Thyroid gland (tissue), 4 donors: ENCODE data around the gene AKAP6. TPM values are rescaled to one million over a fixed set of nuclear protein-coding genes. Genes with fewer than 3 reads are reported as not detected.

ENCODE experiments used
- DNase-seq, 2 donors: peaks; one replicate each; pipeline ENCODE4 v3.0.0-alpha.2; 2019
- H3K27ac ChIP-seq, 3 donors: fragments of 200-600 bp; sonication (generic); 1 replicate in 2 of 3; 2 replicates in 1 of 3; pipeline ENCODE4 v1.5.1; 2016 to 2019; ENCODE audit warnings: mild to moderate bottlenecking in 1 of 3, moderate library complexity in 1 of 3
- H3K27me3 ChIP-seq: fragments of 200-600 bp; sonication (generic); one replicate; pipeline ENCODE4 v1.5.1; 2019
- H3K36me3 ChIP-seq, 2 donors: fragments of 200-600 bp; sonication (generic); one replicate each; pipeline ENCODE4 v1.5.1; 2016 to 2019
- H3K4me1 ChIP-seq, 2 donors: fragments of 200-600 bp; sonication (generic); one replicate each; pipeline ENCODE4 v1.5.1; 2017 to 2019
- H3K4me3 ChIP-seq, 3 donors: fragments of 200-600 bp; sonication (generic); replicated peaks in 1 of 3; 1 replicate in 2 of 3; 2 replicates in 1 of 3; pipeline ENCODE4 v1.5.1; 2016; ENCODE audit warnings: mild to moderate bottlenecking in 1 of 3
- H3K9me3 ChIP-seq: fragments of 200-600 bp; sonication (generic); one replicate; pipeline ENCODE4 v1.5.1; 2017
- POLR2A ChIP-seq, 2 donors: fragments of 450-650 bp; IDR thresholded peaks; one replicate each; pipeline ENCODE4 v1.6.1; 2017; ENCODE audit warnings: antibody characterized with exemption in 2 of 2, mild to moderate bottlenecking in 2 of 2, moderate library complexity in 1 of 2
- WGBS, 2 donors: methylation state at CpG; one replicate each; pipeline ENCODE4 v1.1.5; 2017; 5-methylcytosine and 5-hydroxymethylcytosine counted together
- intact Hi-C: fragments of 100-400 bp; cut with DNase I; formaldehyde crosslinking; loops from one replicate; pipeline ENCODE4 v1.15.1; 2023
- total RNA-seq, 4 donors: library from RNA; depleted of rRNA; stranded (reverse); fragments of >200 nt; gene quantifications; one replicate each; pipeline ENCODE4 v1.2.3, GENCODE V29; 2016
- TF ChIP-seq, protein P1 (sequence below), 6 experiments: fragments of 200-600 bp in 3 of 6; fragments of 450-650 bp in 3 of 6; sonication (generic) in 3 of 6; IDR thresholded peaks; one replicate each; pipeline ENCODE4 v1.5.1; 2016 to 2019; ENCODE audit warnings: antibody characterized with exemption in 6 of 6, mild to moderate bottlenecking in 2 of 6, inconsistent platforms in 1 of 6, moderate library complexity in 1 of 6

The AKAP6 gene
- total RNA-seq, 4 donors from 2014 or later: 13.0 to 34.5 (median 22.7) TPM

DNA sequence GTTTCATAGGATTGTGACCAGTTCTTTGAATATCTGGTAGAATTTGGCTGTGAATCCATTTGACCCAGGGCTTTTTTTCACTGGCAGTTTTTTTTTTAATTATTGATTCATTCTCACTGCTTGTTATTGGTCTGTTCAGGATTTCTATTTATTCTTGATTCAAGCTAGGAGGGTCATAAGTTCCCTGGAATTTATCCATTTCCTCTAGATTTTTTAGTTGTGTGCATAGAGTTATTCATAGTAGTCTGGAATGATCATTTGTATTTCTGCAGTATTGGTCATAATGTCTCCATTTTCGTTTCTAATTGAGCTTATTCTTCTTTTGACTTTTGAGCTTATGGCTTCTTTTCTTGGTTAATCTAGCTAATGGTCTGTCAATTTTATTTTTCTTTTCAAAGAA lies 291.6 kb downstream of the AKAP6 start:
- no peak for TF ChIP-seq POLR2A (IDR thresholded peaks at IDR 0.05)
- TF ChIP-seq, protein P1, sequence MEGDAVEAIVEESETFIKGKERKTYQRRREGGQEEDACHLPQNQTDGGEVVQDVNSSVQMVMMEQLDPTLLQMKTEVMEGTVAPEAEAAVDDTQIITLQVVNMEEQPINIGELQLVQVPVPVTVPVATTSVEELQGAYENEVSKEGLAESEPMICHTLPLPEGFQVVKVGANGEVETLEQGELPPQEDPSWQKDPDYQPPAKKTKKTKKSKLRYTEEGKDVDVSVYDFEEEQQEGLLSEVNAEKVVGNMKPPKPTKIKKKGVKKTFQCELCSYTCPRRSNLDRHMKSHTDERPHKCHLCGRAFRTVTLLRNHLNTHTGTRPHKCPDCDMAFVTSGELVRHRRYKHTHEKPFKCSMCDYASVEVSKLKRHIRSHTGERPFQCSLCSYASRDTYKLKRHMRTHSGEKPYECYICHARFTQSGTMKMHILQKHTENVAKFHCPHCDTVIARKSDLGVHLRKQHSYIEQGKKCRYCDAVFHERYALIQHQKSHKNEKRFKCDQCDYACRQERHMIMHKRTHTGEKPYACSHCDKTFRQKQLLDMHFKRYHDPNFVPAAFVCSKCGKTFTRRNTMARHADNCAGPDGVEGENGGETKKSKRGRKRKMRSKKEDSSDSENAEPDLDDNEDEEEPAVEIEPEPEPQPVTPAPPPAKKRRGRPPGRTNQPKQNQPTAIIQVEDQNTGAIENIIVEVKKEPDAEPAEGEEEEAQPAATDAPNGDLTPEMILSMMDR (IDR thresholded peaks at IDR 0.05): no peak
- no peak overlapping the region for H3K4me3 ChIP-seq
- no peaks in the 10 kb centered on the region for H3K36me3 ChIP-seq
- DNase-seq: no peak
- WGBS, 2 donors: 79 to 82% methylated on average over 1 of the region's 1 CpG
- no peaks in the 10 kb centered on the region for H3K9me3 ChIP-seq
- intact Hi-C loops: no loop called here
- no peak overlapping the region for H3K27ac ChIP-seq
- H3K27me3 ChIP-seq: no peaks in the 10 kb centered on the region
- no peaks in the 10 kb centered on the region for H3K4me1 ChIP-seq

DNA sequence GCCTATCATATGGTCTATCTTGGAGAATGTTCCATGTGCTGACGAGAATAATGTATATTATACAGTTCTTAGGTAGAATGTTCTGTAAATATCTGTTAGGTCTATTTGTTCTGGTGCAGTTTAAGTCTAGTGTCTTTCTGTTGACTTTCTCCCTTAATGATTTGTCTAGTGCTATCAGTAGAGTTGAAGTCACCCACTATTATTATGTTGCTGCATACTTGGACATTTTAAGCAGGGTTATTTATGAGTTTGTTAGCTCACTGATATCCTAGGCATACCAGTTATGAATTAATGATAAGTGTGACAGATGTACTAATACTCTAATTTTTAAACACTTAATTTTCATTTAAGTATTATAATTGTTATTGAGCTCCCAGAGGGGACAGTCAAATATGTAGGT lies 292.5 kb downstream of the AKAP6 start:
- H3K4me1 ChIP-seq: no peaks in the 10 kb centered on the region
- DNase-seq: no peak
- intact Hi-C loops: no loop called here
- TF ChIP-seq, protein P1 (IDR thresholded peaks at IDR 0.05): no peak
- no peak for TF ChIP-seq POLR2A (IDR thresholded peaks at IDR 0.05)
- no peaks in the 10 kb centered on the region for H3K27me3 ChIP-seq
- H3K36me3 ChIP-seq: no peaks in the 10 kb centered on the region
- H3K27ac ChIP-seq: no peak overlapping the region
- H3K9me3 ChIP-seq: no peaks in the 10 kb centered on the region
- H3K4me3 ChIP-seq: no peak overlapping the region
- 92 to 96% methylated on average over 1 of the region's 1 CpG for WGBS, 2 donors

DNA sequence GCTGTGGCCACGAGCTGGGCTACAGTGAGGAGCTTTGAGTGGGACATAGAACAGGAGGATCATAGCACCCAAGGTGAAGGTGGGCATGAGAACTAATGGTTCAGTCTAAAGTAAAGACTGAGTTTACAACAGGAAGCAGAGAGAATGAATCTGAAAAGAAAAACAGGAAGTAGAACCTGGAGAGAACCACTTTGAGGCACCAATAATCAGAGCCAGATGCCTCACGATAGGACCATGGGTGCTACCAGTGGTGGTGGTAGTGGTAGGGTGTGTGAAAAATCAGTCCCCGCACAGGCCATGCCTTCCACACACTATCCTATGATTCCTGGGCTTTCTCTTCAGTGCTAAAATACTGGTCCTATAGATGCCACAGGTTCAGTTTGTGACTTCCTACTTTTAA lies 293.6 kb downstream of the AKAP6 start:
- H3K27ac ChIP-seq: no peak overlapping the region
- H3K36me3 ChIP-seq: no peaks in the 10 kb centered on the region
- no peak for DNase-seq
- TF ChIP-seq, protein P1 (IDR thresholded peaks at IDR 0.05): no peak
- no peak for TF ChIP-seq POLR2A (IDR thresholded peaks at IDR 0.05)
- intact Hi-C loops: no loop called here
- H3K4me1 ChIP-seq: no peaks in the 10 kb centered on the region
- H3K9me3 ChIP-seq: no peaks in the 10 kb centered on the region
- H3K4me3 ChIP-seq: no peak overlapping the region
- H3K27me3 ChIP-seq: no peaks in the 10 kb centered on the region
- 89 to 90% methylated on average over 3 of the region's 3 CpGs for WGBS, 2 donors

DNA sequence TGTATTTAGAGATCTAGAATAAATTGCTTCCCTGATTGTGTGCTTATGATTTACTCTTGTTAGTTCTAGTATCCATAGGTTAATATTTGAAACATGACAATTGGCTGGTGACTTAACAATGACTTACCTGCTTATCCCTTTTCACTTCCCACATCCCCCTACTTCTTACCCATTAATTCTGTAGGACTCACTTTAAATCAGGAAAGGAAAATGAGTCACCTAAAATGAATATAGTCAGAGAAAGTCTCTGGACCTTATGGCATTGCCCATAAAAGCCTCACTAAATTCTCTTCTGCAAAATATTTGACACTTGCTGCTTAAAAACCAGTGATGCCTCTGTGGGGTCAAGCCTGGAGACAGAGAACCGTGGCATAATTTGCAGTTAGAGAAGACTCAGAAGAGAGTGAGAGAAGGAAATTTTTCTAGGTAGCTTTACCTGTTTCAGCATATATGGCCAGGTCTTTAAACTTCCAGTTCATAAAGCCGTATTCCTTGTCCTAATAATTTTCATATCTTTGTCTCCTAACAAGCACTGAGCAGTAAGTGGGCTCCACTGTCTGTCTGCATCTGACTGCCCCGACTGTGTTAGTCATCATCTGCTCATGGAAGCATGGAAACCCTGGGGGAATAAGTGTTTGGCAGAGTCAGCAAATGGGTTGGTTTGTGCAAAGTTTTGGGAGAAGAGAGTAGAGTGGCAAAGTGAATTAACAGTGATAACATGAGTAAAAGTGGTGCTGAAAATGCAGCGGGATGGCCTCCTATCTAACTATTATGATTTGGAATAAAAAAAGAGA lies 294.4 kb downstream of the AKAP6 start:
- WGBS, 2 donors: 67% methylated on average over 4 of the region's 4 CpGs

DNA sequence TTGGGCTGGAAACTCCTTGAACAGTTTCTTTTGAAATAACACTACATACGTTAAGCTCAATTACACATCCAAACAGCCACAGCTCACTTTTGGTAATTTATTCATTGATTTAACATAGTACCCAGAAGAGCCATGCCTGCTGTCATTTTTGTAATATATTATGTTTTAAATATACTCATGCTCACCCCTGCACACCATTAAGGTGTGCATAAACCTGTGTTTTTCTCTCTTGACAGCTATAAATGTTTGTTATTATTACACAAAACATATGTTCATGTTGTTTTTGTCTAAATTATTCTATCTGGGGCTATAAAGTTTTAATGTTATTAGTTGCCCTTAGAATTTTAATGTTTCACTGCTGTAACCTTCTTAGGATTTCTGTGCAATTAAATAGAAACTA lies 296.1 kb downstream of the AKAP6 start:
- no peak for DNase-seq
- H3K9me3 ChIP-seq: no peaks in the 10 kb centered on the region
- no peaks in the 10 kb centered on the region for H3K4me1 ChIP-seq
- intact Hi-C loops: no loop called here
- 81 to 89% methylated on average over 1 of the region's 1 CpG for WGBS, 2 donors
- H3K4me3 ChIP-seq: no peak overlapping the region
- H3K27ac ChIP-seq: no peak overlapping the region
- no peaks in the 10 kb centered on the region for H3K36me3 ChIP-seq
- no peak for TF ChIP-seq POLR2A (IDR thresholded peaks at IDR 0.05)
- TF ChIP-seq, protein P1 (IDR thresholded peaks at IDR 0.05): no peak
- H3K27me3 ChIP-seq: no peaks in the 10 kb centered on the region

More for the DNA sequence above, 294.4 kb downstream of the AKAP6 start:
- intact Hi-C loops: no loop called here
- Histone ChIP-seq H3K27me3 (no peaks in the 10 kb centered on the region), H3K36me3 (no peaks in the 10 kb centered on the region), H3K4me3 (no peak overlapping the region), H3K4me1 (no peaks in the 10 kb centered on the region), H3K27ac (no peak overlapping the region), H3K9me3 (no peaks in the 10 kb centered on the region)
- TF ChIP-seq, protein P1 (IDR thresholded peaks at IDR 0.05): no peak
- DNase-seq: no peak
